HCT116 (cell line): ENCODE measurements around the gene KCNH2.

Source experiments
- ATF3 ChIP-seq: IDR thresholded peaks from 2 replicates; pipeline ENCODE4 v1.6.1; 2012
- CTCF ChIP-seq, 3 experiments: fragments of 200-600 bp in 1 of 3; sonication (generic) in 1 of 3; IDR thresholded peaks in 2 of 3; conservative IDR thresholded peaks in 1 of 3; 2 replicates each; pipeline ENCODE4 v1.5.1; 2012 to 2017; ENCODE audit warnings: low read depth in 2 of 3, low read length in 2 of 3, antibody characterized with exemption in 1 of 3, borderline replicate concordance in 1 of 3, control low read depth in 1 of 3, mild to moderate bottlenecking in 1 of 3, mixed read lengths in 1 of 3, mixed run types in 1 of 3, moderate library complexity in 1 of 3; ENCODE audit not compliant: insufficient read depth in 1 of 3
- ELF1 ChIP-seq: IDR thresholded peaks from 2 replicates; pipeline ENCODE4 v1.6.1; 2012; ENCODE audit warnings: low read depth, borderline replicate concordance
- EZH2 ChIP-seq: fragments of 200-600 bp; sonication (generic); IDR thresholded peaks from 2 replicates; pipeline ENCODE4 v1.6.1; 2017; ENCODE audit warnings: antibody characterized with exemption, mixed run types
- MAX ChIP-seq: IDR thresholded peaks from 2 replicates; pipeline ENCODE4 v1.6.1; 2012
- POLR2A ChIP-seq: IDR thresholded peaks from 2 replicates; pipeline ENCODE4 v1.7.0; 2011; ENCODE audit warnings: borderline replicate concordance; ENCODE audit not compliant: insufficient read depth, insufficient read length; ENCODE audit errors: extremely low read depth
- POLR2AphosphoS5 ChIP-seq: IDR thresholded peaks from 2 replicates; pipeline ENCODE4 v1.6.1; 2011; ENCODE audit warnings: mild to moderate bottlenecking, low read depth, low read length, moderate library complexity
- SIN3A ChIP-seq: IDR thresholded peaks from 2 replicates; pipeline ENCODE4 v1.6.1; 2012; ENCODE audit warnings: low read depth
- YY1 ChIP-seq: IDR thresholded peaks from 2 replicates; pipeline ENCODE4 v1.6.1; 2011; ENCODE audit warnings: low read length, low read depth, moderate library complexity, mild to moderate bottlenecking; ENCODE audit not compliant: insufficient replicate concordance; ENCODE audit errors: extremely low read depth
- ZFX ChIP-seq: fragments of 450-650 bp; IDR thresholded peaks from 2 replicates; pipeline ENCODE4 v1.6.1; 2017

GRCh38 chr7:150937848-150938561 lies 40.1 kb downstream of the KCNH2 start:
- TF ChIP-seq SIN3A (no peak), CTCF (IDR thresholded peaks at IDR 0.05 in 2 of 3, conservative IDR thresholded peaks at IDR 0.05 in 1 of 3; ENCODE audit: borderline replicate concordance in 1 of 3, insufficient read depth in 1 of 3, low read depth in 2 of 3, low read length in 2 of 3) (no peak), POLR2AphosphoS5 (no peak), MAX (no peak), ATF3 (no peak), EZH2 (no peak), POLR2A (no peak), ZFX (no peak), YY1 (no peak), ELF1 (no peak)
